ENCODE data around the gene GPR83.
"Not testable (repeated sequence)": the region's sequence is repeated elsewhere in the genome, so short reads cannot be mapped to it uniquely, and the experiment has no call there.

GPR83 gene

DNA sequence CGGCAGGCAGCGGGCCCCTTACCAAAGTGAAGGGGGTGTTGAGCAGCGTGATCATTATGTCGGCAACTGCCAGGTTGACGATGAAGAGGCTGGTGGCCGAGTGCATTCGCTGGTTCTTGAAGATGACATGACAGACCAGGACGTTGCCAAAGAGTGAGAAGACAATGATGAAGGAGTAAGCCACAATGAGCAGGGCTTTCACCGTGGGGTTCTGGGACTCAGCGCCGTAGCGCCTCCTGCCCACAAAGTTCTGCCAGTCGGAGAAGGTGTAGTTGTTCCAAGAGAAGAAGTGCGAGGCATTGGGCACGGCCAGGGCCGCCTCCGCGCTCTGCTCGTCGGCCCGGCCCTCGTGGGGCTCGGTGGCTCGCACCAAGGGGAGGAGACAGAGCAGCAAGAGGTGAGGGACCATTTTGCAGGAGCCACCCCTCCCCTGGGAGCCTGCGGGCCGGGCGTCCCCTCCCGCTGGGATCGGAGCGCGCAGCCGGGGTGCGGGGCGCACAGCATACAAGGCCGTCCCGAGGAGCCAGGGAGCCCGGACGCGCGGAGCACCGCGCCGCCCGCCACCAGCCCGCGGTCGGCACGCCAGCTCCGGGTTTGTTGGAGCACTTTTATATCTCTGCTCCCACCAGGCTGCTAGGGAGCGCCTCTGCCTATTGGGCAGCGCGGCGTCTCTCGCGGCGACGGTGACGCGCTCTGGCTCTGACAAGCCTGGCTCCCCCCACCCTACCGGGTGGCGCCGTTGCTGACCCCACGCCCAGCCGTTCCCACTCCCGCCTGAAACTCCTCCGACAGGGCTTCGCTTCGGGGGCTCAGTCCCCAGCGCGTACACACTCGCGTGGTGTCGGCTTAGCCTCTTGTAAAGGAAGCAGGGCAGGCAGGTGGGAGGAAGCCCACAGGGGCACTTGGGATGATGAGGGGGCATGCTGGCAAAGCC, at the start of gene GPR83:
GPR83 (minus strand) TSS at position 581 of the 934 bp plus-strand sequence; CDS start at position 409, 172 bp downstream.
- no peak for DNase-seq (ENCODE audit: low spot score)

DNA sequence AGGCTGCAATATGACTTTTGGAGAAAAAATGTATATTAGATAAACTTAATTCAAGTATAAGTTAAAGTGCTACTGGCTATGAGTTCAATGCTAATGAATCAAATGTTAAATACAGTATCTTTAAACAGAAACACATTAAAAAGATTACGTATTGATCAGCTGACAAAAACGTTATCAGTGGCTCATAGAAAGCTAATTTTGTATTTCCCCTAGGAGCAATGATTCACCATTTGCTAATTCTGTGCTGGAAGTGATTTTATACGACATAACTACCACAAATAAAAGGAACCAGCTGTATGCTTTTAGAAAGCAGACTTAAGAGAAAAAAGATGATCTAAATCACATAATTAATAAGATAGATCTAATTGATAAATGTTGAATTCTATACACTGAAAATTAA, 48.8 kb upstream of the GPR83 start:
- no peak for DNase-seq (ENCODE audit: low spot score)

DNA sequence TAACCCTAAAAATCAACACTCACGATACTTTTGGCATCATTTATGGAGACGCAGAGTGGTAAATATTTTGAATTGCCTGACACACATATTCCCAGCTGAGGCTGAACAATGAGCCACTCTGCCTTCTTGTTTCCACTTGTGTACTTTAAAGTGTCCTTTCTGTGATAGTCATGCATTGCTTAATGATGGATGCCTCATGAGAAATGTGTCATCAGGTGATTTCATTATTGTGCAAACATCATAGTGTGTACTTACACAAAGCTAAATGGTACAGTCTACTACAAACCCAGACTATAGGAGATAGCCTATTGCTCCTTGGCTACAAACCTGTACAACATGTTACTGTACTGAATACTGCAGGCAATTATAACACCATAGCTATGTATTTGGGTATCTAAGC, 48.2 kb upstream of the GPR83 start:
- DNase-seq (ENCODE audit: low spot score), result no peak

DNA sequence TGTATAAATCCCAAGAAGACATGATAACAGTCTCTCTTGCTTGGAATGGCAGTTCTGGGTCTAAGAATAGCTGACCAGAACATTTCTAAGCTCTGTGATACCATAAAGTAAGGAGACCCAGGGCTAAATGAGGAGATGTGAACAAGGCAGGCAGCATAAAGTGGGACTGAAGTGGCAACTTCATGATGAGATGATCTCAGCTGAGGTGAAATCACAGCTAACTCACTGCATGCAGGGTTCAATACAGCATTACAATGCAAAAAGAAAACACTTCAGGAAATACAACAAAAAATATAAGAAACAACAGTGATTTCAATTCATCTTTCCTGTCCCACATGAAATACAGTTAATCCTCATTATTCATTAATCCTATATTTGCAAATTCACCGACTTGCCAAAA, 47.8 kb upstream of the GPR83 start:
- no peak for DNase-seq (ENCODE audit: low spot score)

DNA sequence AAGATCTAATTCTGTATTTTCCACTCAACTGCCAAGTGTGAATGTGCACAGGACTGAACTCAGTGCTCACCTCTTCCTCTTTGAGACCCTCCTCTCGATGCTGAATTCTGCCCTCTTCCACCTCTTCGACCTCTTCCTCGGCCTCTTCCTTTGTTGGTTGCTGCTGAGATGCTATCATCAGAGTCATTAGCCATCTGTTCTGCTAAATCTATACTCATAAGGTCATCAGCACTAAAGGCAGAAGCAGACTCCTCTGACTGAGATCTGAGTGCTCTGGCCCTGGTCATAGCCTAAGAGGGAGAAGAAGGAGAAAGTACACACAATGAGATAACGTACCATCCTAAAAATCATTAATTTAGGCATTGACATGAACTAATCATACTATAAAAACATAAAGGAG, 45.9 kb upstream of the GPR83 start:
- no peak for DNase-seq (ENCODE audit: low spot score)

DNA sequence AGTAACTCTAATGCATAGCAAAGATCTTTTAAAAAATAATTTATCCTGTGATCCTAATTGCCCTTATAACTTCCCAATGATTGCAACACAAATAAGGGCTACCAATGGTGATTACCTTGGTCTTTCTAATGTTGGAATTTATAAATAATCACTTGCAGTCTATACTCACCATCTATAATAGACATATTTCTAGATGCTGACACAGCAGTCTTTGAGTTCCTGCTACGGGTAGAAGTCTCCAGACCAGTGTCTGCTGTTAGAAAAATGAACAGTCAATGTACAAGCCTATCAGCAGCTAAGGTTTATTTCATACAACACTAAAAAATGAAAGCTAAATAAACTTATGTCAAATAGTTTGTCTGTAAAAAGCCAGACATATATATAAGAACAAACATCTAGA, 44.4 kb upstream of the GPR83 start:
- no peak for DNase-seq (ENCODE audit: low spot score)

DNA sequence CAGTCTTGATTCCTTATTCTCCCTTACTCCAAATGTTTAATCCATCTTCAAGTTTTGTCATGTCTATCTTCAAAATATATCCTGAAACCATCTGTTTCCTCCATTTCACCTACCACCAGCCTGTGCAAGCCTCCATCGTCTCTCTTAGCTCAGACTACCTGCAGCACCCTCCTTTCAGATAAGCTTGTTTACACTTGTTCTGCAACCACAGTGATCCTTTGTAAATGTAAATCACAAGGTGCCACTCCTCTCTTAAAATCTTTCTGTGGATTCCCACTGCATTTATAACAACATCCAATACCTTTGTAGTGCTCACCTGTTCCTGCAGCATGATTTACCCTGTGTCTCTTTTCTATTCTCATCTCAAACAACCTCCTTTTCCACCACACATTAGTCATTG, 31.8 kb upstream of the GPR83 start:
- no peak for DNase-seq (ENCODE audit: low spot score)

DNA sequence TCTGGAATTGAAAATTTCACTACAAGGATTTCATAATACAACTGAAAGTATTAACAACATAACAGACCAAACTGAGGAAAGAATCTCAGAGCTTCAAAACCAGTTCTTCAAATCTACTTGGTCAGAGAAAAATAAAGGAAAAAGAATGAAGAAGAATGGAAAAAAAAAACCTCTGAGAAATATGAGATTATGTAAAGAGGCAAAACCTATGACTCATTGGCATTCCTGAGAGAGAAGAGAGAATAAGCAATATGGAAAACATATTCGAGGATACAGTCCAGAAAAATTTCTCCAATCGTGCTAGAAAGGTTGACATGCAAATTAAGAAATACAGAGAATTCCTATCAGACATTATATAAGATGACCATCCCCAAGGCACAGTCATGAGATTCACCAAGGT, 23.4 kb upstream of the GPR83 start:
- no peak for DNase-seq (ENCODE audit: low spot score)

DNA sequence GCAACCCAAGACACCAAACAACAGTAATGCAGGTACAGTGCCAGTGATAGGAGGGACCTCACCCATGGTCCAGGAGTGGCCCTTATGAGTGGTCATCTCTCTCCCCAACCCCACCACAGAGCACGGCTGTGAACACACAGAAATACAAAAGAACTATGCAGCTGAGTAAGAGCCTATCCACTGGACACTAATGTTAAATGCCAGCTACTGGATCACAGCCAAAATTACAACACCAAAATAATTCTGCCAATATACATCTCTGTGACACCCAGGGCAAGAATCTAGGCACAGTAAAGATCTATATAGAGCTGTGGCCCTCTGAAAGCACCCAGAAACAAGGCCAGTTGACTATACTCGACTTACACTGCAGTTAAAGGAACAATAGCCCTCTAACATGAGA, 22.8 kb upstream of the GPR83 start:
- DNase-seq (ENCODE audit: low spot score), result no peak

DNA sequence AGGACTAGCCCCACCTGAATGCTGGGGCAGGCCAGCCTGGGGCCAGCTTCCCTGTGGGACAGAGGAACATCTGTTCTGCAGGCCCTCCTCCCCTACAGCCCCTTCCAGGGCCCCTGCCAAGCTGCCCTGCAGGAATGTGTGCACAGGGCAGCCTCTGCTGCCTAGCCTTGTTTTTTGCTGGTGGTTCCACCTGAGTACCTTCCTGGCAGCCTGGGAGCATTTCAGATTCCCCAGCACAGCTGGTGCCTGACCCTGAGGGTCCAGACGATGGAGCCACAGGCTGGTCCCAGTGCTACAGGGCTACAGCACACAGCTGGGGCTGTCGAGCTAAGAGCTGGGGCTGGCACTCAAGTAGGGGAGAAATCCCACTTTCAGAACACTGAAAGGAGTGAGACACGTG, 22.3 kb upstream of the GPR83 start:
- no peak for DNase-seq (ENCODE audit: low spot score)

DNA sequence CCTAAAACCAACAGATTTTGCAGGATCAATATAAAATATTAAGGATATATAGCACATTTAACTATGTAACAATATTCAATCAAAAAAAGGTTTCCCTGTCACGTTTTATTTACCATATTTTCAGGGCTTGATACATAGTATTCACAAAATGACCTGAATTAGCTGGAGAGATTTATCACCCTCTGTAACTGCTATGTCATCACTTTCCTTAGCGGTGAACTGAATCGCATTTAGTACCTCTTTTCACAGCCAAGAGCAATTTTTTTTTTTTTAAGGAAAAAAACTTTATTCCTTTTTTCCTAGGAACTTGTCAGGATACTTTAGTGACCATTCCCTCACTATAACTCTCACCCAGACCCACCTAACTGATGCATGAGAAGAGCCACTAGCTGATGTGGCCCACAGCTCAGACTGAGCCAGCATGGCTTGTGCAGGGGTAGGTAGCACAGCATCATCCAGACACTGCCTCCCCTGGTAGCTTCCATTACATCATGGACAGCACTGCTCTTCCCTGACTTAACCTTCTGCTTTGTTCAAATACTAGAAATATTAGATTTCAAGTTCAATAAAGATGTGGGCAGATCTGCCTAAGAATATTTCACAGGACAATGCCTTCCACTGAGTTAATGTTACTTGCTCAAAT, 17.0 kb upstream of the GPR83 start:
- no peak for DNase-seq (ENCODE audit: low spot score)

DNA sequence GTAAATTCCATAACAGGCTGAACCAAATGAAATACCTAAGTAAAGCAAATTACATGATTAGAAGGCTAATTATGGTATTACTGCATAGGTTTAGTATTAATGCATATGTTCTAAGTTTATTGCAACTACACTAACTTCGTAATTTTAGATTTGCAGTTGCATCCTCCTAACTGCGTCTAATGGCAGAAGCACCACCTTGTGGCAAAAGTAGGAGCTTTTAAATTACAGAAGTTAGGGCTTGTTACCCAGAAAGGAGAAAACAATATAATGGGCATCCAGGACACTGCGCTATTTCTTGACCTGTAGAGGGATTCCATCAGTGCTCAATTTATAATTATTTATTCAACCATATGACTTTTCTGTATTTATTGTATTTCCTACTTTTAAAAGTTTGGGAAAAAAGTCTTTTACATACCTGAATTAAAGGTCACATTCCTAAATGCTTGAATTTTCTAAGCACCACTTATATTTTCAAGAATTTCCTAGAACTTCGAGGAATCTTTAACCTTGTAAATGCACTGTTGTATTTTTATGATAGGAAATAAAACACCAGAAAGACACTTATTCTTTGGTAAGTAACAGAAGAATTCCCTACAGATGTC, 16.3 kb upstream of the GPR83 start:
- DNase-seq (ENCODE audit: low spot score), result no peak

DNA sequence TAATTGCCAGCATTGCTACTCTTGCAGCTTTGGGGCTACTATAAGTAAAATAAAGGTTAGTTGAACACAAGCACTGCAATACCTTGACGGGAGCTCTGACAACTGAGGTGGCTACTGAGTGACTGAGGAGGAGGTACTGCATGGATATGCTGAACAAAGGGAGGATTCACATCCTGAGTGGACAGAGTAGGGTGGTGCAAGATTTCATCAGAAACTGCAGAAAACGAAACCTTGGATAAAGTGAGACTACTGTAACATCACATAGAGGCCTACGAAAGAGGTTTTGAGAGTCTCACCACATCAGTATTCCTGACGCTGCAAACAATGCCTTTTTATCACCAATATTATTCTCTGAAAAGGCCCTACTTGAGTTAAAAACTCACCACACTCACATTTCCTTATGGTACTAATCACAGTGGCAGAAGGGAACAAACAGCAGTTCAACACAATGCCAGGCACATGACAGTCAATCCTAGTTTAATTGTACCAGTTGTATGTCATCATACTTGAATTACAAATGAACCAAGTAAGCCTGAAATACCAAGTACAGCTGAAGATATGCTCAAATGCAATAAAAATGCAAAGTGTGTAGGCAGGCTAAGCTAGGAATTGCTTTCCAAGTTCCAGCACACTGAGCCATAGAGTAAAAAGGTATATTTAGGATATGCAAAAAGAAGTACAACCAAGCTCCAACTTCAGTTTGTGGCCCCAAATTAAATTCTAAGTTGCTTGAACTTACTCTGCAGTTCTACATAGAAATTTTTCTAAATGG, 4.0 kb upstream of the GPR83 start:
- no peak for DNase-seq (ENCODE audit: low spot score)

DNA sequence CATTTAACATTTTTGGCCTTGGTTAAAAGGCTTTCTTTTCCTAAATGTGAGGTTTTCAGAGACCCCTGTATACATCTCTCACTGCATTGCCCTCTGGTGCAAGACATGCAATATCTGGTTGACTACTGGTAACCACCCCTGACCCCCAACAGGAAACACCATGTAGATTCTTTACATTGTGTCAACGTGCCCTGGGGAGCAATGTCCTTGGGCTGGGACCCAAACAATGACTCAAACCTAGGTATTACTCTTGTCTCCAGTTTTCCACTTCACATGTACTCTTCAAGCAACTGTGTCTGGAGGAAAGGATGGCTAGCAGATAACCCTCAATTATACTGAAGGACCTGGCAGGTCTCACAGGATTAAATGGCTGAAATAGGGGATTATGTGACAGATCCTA, 1.1 kb upstream of the GPR83 start:
- DNase-seq (ENCODE audit: low spot score), result no peak

DNA sequence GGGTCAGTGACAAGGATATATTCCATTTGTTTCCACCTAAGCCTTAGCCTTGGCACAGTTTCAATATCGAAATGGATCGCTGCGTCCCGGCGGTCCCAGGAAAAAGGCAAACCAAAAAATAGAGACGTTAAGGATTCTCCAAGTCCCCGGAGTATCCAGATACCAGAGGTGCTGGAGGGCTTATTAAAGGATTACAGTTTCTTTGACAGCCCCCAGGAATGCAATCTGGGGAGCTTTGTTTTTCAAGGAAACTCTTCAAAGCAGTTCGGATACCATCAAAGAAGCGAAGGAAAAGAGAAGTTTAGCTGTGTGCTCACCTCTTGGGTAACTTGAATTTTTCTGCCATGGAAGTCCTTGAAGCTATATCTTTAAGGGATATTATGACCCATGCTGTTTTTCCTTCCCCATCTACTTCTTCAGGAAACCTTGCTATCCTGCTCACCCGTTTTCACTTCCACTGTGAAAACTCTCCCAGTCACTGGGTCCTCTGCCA, 600 bp upstream of the GPR83 start:
- DNase-seq (ENCODE audit: low spot score), result no peak

DNA sequence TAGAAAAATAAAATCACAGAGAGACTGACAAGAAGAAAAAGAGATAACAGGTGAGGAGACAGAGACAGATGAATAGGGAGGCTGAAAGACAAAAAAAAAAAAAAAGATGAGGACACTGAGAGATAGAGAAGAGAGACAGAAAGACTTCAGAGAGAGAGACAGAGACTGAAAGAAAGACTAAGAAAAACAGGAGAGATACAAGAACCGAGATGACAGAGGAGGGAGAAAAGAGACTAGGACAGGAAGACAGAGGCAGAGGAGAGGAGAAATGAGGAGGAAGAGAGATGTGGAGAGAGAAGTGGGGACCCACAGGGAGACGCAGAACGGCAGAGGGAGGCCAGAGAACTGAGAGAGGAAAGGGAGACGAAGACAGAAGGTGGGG, 771 bp downstream of the GPR83 start:
- no peak for DNase-seq (ENCODE audit: low spot score)

DNA sequence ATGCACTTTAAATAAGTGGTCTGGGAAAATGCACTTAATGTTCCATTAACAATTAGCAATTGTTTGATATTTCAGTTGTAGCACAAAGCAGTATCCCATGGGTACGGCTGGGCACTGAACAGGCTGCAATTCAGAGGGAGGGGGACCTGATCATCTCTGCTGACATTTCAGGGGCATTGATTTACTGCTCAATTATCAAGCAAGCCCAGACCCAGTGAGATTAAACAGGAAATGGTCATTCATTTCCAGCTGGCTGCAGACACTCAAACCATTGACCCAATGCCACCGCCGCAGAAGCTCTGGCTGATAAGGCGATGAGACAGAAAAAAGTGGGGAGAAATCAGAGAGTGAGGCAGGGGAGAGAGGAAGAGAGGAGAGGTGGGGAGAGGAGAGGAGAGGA, 1.2 kb downstream of the GPR83 start:
- no peak for DNase-seq (ENCODE audit: low spot score)

DNA sequence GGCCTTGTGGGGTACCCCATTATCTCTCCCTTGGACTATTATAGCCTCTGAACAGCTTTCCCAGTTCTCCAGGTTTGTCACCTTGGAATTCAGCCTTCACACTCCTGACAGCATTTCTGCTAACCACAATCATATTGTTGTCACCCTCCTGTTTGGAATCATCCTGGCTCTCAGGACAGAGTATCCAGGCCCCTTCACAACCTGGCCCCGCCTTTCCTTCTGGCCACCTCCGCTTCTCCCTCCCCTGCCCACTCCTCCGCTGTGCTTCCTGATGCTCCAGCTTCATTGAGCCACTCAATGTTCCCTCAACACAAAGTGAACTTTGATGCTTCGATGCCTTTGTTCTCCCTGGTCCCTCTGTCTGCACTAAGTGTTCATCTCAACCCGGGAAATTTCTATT, 3.1 kb downstream of the GPR83 start:
- DNase-seq (ENCODE audit: low spot score), result no peak

DNA sequence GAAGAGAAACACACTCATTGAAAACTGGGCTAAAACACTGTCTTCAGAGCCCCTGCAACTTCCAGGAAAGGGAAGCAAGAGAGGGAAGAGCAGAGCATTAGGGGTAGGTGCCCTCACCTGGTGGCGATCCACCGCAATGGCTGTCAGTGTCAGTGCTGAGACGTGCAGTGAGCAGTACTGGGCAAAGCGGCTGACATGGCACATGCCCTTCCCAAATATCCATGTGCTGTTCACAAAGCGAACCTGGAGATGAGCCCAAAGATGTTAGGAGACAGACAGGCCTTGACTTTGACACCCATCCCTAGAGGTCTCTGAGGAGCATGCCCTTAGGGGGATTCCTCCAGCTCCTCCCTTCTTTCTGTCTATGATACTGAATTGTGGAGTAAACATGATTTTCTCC, 4.9 kb downstream of the GPR83 start:
- DNase-seq (ENCODE audit: low spot score), result no peak

DNA sequence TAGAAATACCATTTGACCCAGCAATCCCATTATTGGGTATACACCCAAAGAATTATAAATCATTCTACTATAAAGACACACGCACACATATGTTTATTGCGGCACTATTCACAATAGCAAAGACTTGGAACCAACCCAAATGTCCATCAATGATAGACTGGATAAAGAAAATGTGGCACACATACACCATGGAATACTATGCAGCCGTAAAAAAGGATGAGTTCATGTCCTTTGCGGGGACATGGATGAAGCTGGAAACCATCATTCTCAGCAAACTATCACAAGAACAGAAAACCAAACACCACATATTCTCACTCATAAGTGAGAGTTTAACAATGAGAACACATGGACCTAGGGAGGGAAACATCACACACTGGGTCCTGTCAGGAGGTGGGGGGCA, 9.3 kb downstream of the GPR83 start:
- not testable (repeated sequence) for DNase-seq (ENCODE audit: low spot score)

DNA sequence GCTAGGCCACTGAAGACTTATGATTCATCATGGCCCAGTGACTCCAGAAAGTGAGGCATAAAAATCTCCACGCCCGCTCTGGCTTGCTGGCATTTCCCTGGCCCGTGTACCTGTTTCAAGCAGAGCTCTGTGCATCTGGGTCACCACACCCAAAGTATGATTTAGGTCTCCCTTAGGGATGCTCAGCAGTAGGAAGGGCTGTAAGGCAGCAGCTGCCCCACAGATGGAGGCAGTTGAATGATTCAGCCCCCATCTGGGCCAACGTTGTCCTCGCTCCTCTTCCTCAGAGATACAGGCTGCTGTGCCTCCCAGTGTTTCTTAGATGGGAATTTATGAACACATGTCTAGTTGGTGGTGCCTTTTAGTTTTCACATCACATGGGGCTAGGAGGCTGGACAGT, 21.6 kb downstream of the GPR83 start:
- DNase-seq (ENCODE audit: low spot score), result no peak

DNA sequence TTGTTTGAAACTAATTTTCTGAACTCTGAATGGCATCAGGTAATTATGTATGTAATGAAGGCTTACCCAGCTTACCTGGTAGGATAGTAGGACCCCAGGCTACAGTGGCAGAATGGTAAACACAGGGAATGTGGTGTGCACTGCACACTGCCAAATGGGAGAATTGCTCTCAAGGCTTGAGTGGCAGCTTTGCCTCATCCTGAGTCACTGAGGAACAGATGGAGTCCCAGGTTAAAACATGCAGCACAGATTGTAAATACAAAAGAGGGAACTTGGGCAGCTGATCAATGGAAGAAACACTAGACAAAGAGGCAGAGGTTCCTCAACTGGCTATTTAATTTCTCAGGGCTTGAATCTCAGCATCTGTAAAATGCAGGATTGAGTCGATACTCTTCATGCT, 24.4 kb downstream of the GPR83 start:
- no peak for DNase-seq (ENCODE audit: low spot score)

Measured in HuH-7.5 (cell line).